Gastrocnemius medialis (tissue), 4 donors: ENCODE results near the gene ADGRB3. TPM values are rescaled to one million over a fixed set of nuclear protein-coding genes. Genes with fewer than 3 reads are reported as not detected.

Experiments
- ATAC-seq, 2 donors: fragments of 150-250 bp; one replicate each; pipeline ENCODE4 v1.9.1; 2016
- DNase-seq, 2 donors: peaks; one replicate each; pipeline ENCODE4 v3.0.0-alpha.2; 2019
- H3K27ac ChIP-seq, 4 donors: fragments of 200-600 bp; sonication (generic); 1 replicate in 1 of 4; 2 replicates in 3 of 4; pipeline ENCODE4 v1.5.1; 2016 to 2018; ENCODE audit warnings: mild to moderate bottlenecking in 2 of 4, moderate library complexity in 1 of 4
- H3K27me3 ChIP-seq, 3 donors: fragments of 200-600 bp; sonication (generic) in 2 of 3; 1 replicate in 1 of 3; 2 replicates in 2 of 3; pipeline versions ENCODE4 v1.5.1 to v1.6.0; 2016 to 2019; ENCODE audit warnings: mild to moderate bottlenecking in 1 of 3, moderate library complexity in 1 of 3
- H3K36me3 ChIP-seq, 2 donors: fragments of 200-600 bp; sonication (generic) in 1 of 2; one replicate each; pipeline ENCODE4 v1.5.1; 2017 to 2018
- H3K4me1 ChIP-seq, 2 donors: fragments of 200-600 bp; sonication (generic) in 1 of 2; one replicate each; pipeline ENCODE4 v1.5.1; 2016 to 2017; ENCODE audit warnings: mild to moderate bottlenecking in 2 of 2
- H3K4me3 ChIP-seq, 4 donors: fragments of 200-600 bp; sonication (generic) in 3 of 4; 1 replicate in 1 of 4; 2 replicates in 3 of 4; pipeline ENCODE4 v1.5.1; 2016 to 2019; ENCODE audit warnings: mild to moderate bottlenecking in 2 of 4
- H3K9me3 ChIP-seq, 3 donors: fragments of 200-600 bp; sonication (generic) in 2 of 3; 1 replicate in 1 of 3; 2 replicates in 2 of 3; pipeline ENCODE4 v1.5.1; 2016 to 2019
- CTCF ChIP-seq, 5 experiments: fragments of 450-650 bp in 3 of 5; fragments of 200-600 bp in 2 of 5; sonication (generic) in 2 of 5; IDR thresholded peaks in 4 of 5; conservative IDR thresholded peaks in 1 of 5; 1 replicate in 4 of 5; 2 replicates in 1 of 5; pipeline ENCODE4 v1.5.1; 2016 to 2019; ENCODE audit warnings: antibody characterized with exemption in 5 of 5, mild to moderate bottlenecking in 3 of 5, moderate library complexity in 3 of 5
- POLR2A ChIP-seq, 2 donors: fragments of 450-650 bp; IDR thresholded peaks; one replicate each; pipeline ENCODE4 v1.6.1; 2017; ENCODE audit warnings: antibody characterized with exemption in 2 of 2, mild to moderate bottlenecking in 2 of 2, moderate library complexity in 2 of 2
- in situ Hi-C, 4 donors: fragments of 200-750 bp; cut with MboI; loops; one replicate each; pipeline versions ENCODE4 v1.15.0 to v1.8.0; 2017; ENCODE audit warnings: low sequenced_read_pairs in 4 of 4
- intact Hi-C: fragments of 100-400 bp; cut with DNase I; formaldehyde crosslinking; loops from one replicate; pipeline ENCODE4 v1.15.1; 2023; ENCODE audit warnings: low total_unique reads
- total RNA-seq, 4 donors: library from RNA; depleted of rRNA; stranded (reverse); fragments of >200 nt; gene quantifications; one replicate each; pipeline versions ENCODE4 v1.1.0 to v1.2.3, GENCODE V29; 2016

The ADGRB3 gene
- total RNA-seq, 4 donors from 2014 or later = 0.56 to 0.58 (median 0.58) TPM; not detected in 1

- DNase-seq (no peak), ATAC-seq (no peak)
- Histone ChIP-seq H3K4me1 (no peaks in the 10 kb centered on the region), H3K27me3 (no peaks in the 10 kb centered on the region), H3K9me3 (no peaks in the 10 kb centered on the region), H3K27ac (no peak overlapping the region), H3K36me3 (no peaks in the 10 kb centered on the region), H3K4me3 (no peak overlapping the region)
- TF ChIP-seq CTCF (IDR thresholded peaks at IDR 0.05 in 4 of 5, conservative IDR thresholded peaks at IDR 0.05 in 1 of 5) (no peak), POLR2A (IDR thresholded peaks at IDR 0.05) (no peak)
- in situ Hi-C loops = no loop called here
- intact Hi-C loops = no loop called here
Measured at GRCh38 chr6:69217343-69217742, 582.3 kb downstream of the ADGRB3 start.

DNA sequence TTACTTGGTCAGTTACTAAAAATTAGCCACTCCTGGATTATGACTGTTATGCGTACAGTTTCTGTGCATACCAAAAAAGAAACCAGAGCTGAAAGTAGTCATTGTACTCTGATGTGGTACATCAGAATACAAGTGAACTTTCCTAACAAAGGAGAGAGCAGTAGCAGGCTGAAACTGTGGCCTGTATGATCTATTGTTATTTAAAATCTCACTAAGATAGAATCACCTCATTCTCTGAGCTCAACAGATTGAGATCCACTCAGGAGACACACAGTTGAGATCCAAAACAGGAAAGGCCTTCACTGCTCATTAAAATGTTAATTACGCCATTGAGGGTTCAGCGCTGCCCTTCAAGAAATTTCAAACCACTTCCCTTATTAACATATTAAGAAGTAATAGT lies 585.3 kb downstream of the ADGRB3 start:
- no peak for TF ChIP-seq POLR2A (IDR thresholded peaks at IDR 0.05)
- no peak for TF ChIP-seq CTCF (IDR thresholded peaks at IDR 0.05 in 4 of 5, conservative IDR thresholded peaks at IDR 0.05 in 1 of 5)
- Histone ChIP-seq H3K4me1 (no peaks in the 10 kb centered on the region), H3K27ac (no peak overlapping the region), H3K9me3 (no peaks in the 10 kb centered on the region), H3K27me3 (no peaks in the 10 kb centered on the region), H3K36me3 (no peaks in the 10 kb centered on the region), H3K4me3 (no peak overlapping the region)
- no peak for DNase-seq
- intact Hi-C loops (no loop called here), in situ Hi-C loops (no loop called here)
- ATAC-seq = no peak

GRCh38 chr6:69232008-69232407 lies 596.9 kb downstream of the ADGRB3 start:
- no peaks in the 10 kb centered on the region for H3K4me1 ChIP-seq
- ATAC-seq (no peak), DNase-seq (no peak)
- H3K27ac ChIP-seq = no peak overlapping the region
- no peak for TF ChIP-seq POLR2A (IDR thresholded peaks at IDR 0.05)
- TF ChIP-seq CTCF (IDR thresholded peaks at IDR 0.05 in 4 of 5, conservative IDR thresholded peaks at IDR 0.05 in 1 of 5) = no peak
- no peaks in the 10 kb centered on the region for H3K36me3 ChIP-seq
- in situ Hi-C loops (no loop called here), intact Hi-C loops (no loop called here)
- H3K27me3 ChIP-seq = peaks cover 0 to 2% (median 0%) of the 10 kb centered on the region in 3 donors
- no peak overlapping the region for H3K4me3 ChIP-seq
- H3K9me3 ChIP-seq = no peaks in the 10 kb centered on the region

GRCh38 chr6:69232496-69232895 lies 597.4 kb downstream of the ADGRB3 start:
- ATAC-seq (no peak), DNase-seq (no peak)
- TF ChIP-seq POLR2A (IDR thresholded peaks at IDR 0.05) (no peak), CTCF (IDR thresholded peaks at IDR 0.05 in 4 of 5, conservative IDR thresholded peaks at IDR 0.05 in 1 of 5) (no peak)
- Histone ChIP-seq H3K4me3 (no peak overlapping the region), H3K4me1 (no peaks in the 10 kb centered on the region), H3K27ac (no peak overlapping the region), H3K27me3 (peaks cover 0 to under 1% (median 0%) of the 10 kb centered on the region in 3 donors), H3K9me3 (no peaks in the 10 kb centered on the region), H3K36me3 (no peaks in the 10 kb centered on the region)
- in situ Hi-C loops (no loop called here), intact Hi-C loops (no loop called here)

GRCh38 chr6:69232911-69233448 lies 597.9 kb downstream of the ADGRB3 start:
- Histone ChIP-seq H3K4me3 (no peak overlapping the region), H3K9me3 (no peaks in the 10 kb centered on the region), H3K27ac (no peak overlapping the region), H3K4me1 (no peaks in the 10 kb centered on the region), H3K36me3 (no peaks in the 10 kb centered on the region), H3K27me3 (no peaks in the 10 kb centered on the region)
- ATAC-seq (no peak), DNase-seq (peak in 1 of 2 donors; percentile 3)
- TF ChIP-seq CTCF (IDR thresholded peaks at IDR 0.05 in 4 of 5, conservative IDR thresholded peaks at IDR 0.05 in 1 of 5) (no peak), POLR2A (IDR thresholded peaks at IDR 0.05) (no peak)
- in situ Hi-C loops (no loop called here), intact Hi-C loops (no loop called here)
